ENCODE results near the gene TSPAN3.

- no peak for TF ChIP-seq CTCF (IDR thresholded peaks at IDR 0.05)
- TF ChIP-seq POLR2A (IDR thresholded peaks at IDR 0.05) = no peak
Measured at GRCh38 chr15:77066971-77067690, 3.8 kb downstream of the TSPAN3 start.
